ENCODE data around the gene SDF4.

The SDF4 gene

GRCh38 chr1:1225913-1226312, 5.9 kb downstream of the SDF4 start:
- no peak for DNase-seq (ENCODE audit: extremely low read depth, low read depth)
- TF ChIP-seq CTCF (IDR thresholded peaks at IDR 0.05; ENCODE audit: low read depth, low read length) = no peak

- no peak for DNase-seq (ENCODE audit: extremely low read depth, low read depth)
- TF ChIP-seq CTCF (IDR thresholded peaks at IDR 0.05; ENCODE audit: low read depth, low read length) = no peak
These were observed 6.5 kb downstream of the SDF4 start for GRCh38 chr1:1225238-1225845.

- no peak for TF ChIP-seq CTCF (IDR thresholded peaks at IDR 0.05; ENCODE audit: low read depth, low read length)
- no peak for DNase-seq (ENCODE audit: extremely low read depth, low read depth)
These were observed 7.9 kb downstream of the SDF4 start for GRCh38 chr1:1223891-1224290.

- no peak for TF ChIP-seq CTCF (IDR thresholded peaks at IDR 0.05; ENCODE audit: low read depth, low read length)
- no peak for DNase-seq (ENCODE audit: extremely low read depth, low read depth)
These were observed 8.5 kb downstream of the SDF4 start for GRCh38 chr1:1223321-1223720.

GRCh38 chr1:1222575-1223225, 9.1 kb downstream of the SDF4 start:
- TF ChIP-seq CTCF (IDR thresholded peaks at IDR 0.05; ENCODE audit: low read depth, low read length) = no peak
- no peak for DNase-seq (ENCODE audit: extremely low read depth, low read depth)

- no peak for TF ChIP-seq CTCF (IDR thresholded peaks at IDR 0.05; ENCODE audit: low read depth, low read length)
- no peak for DNase-seq (ENCODE audit: extremely low read depth, low read depth)
These were observed 9.8 kb downstream of the SDF4 start for GRCh38 chr1:1221887-1222574.

GRCh38 chr1:1220197-1220596, 11.6 kb downstream of the SDF4 start:
- DNase-seq (ENCODE audit: extremely low read depth, low read depth) = no peak
- no peak for TF ChIP-seq CTCF (IDR thresholded peaks at IDR 0.05; ENCODE audit: low read depth, low read length)
